Middle frontal gyrus (tissue), 1 donor: ENCODE results near the gene TCERG1L.
"Not testable (repeated sequence)": the region's sequence is repeated elsewhere in the genome, so short reads cannot be mapped to it uniquely, and the experiment has no call there.

Experiments
- DNase-seq: peaks from one replicate; pipeline ENCODE4 v3.0.0-alpha.2; 2015; ENCODE audit warnings: low spot score; ENCODE audit errors: extremely low spot score

TCERG1L gene

DNA sequence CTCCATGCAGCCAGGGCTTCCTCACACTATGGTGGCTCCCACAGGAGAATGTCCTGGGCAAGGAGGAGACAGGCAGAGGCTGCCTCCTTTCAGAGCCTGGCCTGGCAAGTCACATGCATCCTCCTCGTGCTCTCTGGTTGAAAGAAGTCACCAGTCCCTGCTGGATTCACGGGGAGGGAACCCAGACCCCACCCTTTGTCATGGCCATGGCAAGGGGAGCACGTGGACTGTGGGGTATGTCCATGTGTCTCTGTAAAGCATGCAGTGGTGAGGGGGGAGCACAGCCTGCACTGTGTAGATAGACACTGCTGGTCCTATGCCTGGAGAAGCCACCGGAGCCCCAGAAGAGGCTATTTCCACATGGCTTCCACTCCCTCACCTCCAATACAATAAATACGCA, 225.0 kb downstream of the TCERG1L start:
- DNase-seq = no peak

DNA sequence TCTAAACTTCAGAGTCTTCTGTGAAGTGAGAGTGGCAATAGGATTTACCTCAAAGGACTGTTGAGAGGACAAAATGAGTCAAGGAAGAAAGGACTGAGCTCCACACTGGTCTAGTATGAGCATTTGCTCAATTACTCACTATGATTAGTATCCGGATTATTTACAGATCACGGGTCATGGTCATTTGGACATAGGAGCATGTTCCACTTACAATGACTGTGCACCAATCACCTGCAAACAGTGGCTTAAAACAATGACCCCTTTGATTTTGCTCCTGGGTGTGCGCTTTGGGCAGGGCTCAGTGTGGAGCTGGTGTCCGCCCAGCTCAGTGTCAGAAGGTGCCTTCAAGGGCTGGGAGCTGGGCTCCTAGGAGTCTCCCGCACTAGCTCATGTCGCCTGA, 225.4 kb downstream of the TCERG1L start:
- DNase-seq = no peak

DNA sequence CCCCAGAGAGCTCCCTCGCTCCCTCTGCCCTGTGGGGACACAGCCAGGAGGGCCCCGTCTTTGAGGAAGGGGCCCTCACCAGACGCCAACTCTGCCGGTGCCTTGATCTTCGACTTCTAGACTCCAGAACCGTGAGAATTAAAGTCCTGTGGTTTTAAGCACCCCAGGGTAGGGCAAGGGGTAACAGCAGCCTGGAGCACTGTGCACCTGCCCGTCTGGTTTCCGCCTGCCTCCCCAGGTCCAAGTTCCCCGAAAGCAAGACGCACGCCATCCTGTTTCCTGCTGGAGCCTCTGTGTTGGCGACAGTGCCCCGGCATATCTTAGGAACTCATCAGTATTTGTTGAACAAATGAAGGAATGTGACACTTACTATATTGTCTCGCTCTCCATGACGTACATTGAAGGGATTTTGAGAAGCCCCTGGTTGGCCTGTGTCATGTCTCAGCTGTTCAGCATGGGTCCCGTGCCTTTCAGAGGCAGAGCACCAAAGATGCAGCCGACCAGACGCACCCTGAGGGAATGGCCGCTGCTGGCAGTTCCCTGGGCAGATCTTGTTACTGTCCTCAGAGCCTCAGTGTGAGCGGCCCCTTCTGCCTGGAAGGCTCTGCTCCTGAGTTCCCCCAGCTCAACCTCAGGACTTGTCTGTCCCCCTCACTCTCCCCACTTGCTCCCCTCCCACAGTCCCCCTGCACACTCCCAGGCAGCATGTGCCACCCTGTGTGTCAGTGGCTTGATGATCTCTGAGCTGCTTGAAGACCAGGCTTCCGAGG, 226.2 kb downstream of the TCERG1L start:
- DNase-seq = no peak

GRCh38 chr10:131084791-131085090, 226.8 kb downstream of the TCERG1L start:
- no peak for DNase-seq

GRCh38 chr10:131083915-131084790, 227.4 kb downstream of the TCERG1L start:
- DNase-seq = no peak

GRCh38 chr10:131082991-131083481, 228.5 kb downstream of the TCERG1L start:
- no peak for DNase-seq

DNA sequence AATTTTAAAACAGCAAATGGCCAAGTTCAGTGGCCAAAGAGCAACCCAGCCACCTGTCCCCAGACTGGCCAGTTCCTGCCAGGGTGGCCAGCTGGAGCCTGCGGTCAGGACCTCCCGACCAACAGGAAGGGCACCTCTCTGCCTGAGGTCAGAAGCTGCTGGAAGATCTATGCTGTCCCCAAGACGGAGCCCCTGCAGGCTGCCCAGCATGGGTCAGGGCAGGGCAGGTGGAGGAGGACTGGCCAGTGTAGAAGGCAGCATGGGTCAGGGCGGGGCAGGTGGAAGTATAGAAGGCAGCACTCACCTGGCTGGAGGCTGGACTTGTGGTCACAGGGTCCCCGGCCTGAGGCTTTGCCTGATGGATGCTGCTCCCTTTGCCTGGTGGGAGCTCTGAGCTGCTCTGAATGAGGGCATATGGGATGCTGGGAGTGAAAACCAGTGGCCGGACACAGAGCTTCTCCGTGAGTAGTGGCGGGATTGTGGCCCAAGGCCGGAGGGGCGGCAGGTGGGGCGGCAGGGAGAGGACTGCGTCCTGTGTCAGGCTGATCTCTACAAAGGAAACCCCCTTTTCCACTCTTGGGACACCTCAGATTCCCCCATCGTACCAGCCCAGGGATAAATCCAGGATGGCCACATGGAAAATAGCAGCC, 229.2 kb downstream of the TCERG1L start:
- no peak for DNase-seq

GRCh38 chr10:131081786-131082185, 229.7 kb downstream of the TCERG1L start:
- DNase-seq = no peak

GRCh38 chr10:131081376-131081775, 230.1 kb downstream of the TCERG1L start:
- no peak for DNase-seq

DNA sequence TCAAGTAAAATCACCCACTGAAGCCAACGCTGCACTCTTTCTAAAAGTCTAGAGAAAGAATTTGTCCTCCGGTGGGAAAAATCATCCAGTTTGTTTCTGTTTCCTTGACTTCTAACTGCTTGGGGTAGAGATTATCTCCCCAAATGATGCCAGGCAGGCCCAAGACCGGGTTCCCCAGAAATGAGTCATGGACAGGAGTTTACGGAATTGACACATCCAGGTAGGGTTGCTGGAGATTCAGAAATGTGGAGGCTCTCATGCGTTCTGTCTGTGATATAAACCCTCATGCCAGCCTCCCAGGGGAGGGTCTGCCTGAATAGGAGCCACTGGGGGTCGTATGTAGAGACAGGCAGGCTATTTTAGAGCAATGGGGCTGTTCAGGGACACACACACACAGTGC, 230.9 kb downstream of the TCERG1L start:
- DNase-seq = no peak

- no peak for DNase-seq
Measured at GRCh38 chr10:131079314-131079713, 232.2 kb downstream of the TCERG1L start.

- not testable (repeated sequence) for DNase-seq
Measured at GRCh38 chr10:131078882-131079280, 232.6 kb downstream of the TCERG1L start.

DNA sequence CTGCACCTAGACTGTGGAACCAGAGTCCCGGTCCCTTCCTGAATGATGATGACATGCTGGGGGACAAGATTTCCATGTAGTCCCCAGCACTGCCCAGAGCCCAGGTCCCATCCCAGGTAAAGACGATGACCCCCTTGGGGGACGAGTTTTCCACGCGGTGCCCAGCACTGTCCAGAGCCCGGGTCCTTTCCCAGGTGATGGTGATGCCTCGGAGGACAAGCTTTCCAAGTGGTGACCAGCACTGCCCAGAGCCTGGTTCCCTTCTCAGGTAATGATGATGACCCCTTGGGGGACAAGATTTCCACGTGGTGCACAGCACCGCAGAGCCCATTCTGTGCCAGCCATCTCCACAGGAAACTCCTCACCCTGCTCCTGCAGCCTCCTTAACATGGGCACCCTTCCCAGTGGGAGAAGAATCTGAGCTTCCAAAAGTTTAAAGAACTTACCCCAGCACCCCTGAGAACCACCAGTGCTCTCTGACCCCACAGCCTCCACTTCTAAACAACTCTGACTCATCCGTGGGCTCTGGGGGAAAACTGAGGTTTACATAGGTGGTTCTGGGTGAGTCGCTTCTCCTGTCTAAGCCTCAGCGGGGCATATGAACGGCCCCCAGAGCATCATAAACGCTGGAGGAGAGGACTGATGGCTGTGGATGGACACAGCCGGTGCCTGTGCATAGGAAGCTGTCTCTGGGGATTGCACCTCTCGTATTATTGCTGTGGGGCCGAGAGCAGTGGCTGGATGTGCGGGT, 233.2 kb downstream of the TCERG1L start:
- no peak for DNase-seq

DNA sequence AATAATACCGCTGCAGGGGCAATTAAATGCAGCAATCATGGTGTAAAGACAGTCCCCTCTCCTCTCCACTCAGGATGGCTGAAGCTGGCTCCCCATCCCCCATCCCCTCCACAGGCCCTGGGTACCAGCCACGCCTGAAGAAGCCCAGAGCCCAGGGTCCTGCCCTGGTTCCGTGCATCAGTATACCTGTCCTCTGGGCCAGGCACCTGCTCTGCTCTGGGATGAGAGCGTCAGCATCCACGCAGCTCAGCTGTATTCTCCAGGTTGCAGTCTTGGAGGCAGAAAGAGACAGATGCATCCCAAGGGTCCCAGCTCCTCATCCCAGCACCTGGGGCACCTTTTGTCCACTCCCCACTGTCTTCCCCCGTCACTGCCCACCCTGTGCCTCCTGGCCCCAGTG, 233.8 kb downstream of the TCERG1L start:
- no peak for DNase-seq

GRCh38 chr10:131077031-131077430, 234.5 kb downstream of the TCERG1L start:
- no peak for DNase-seq

- DNase-seq = no peak
Measured at GRCh38 chr10:131076356-131076755, 235.2 kb downstream of the TCERG1L start.

DNA sequence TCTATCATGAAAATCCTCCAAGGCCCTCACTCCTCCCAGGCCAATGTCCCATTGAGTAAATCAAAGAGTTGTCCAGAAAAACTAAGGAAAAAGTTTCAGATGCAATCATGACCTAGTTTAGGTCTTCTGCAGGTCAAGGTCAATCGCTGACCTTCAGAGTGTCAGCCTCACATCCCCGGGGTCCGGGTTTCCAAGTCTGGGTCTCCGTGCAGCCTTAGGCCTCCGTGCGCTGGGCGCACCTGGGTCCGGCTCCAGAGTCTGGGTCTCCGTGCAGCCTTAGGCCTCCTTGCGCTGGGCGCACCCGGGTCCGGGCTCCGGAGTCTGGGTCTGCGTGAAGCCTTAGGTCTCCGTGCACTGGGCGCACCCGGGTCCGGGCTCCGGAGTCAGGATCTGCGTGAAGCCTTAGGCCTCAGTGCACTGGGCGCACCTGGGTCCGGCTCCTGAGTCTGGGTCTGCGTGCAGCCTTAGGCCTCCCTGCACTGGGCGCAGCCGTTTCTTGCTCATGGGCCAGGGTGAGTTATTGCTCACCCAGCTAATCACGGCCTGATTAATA, 236.2 kb downstream of the TCERG1L start:
- DNase-seq = no peak

GRCh38 chr10:131074682-131075081, 236.8 kb downstream of the TCERG1L start:
- no peak for DNase-seq

DNA sequence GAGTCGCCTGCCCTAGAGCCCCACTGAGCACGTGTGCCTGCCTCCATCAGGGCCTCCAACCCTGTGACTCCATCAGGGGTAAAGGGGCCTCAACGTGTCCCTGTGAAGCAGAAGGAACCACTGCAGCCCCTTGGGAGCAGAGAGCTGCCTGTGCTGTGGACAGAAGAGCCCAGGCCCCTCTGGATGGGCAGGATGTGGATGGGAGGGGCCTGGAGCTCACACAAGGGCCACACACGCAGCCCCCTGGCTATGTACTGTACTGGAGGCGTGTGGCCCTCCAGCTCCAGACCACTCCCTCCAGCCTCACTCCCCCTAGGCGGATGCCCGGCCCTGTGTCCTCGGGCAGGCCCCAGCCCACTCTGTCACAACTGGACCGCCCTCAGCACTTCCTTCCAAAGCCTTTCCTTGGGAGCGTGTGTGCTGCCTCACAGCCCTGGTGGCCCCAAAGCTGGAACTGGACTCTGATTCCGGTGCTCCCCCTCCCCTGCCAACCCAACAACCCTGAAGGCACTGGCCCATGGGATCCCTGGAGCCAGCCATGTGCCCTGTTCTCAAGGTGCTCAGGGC, 238.0 kb downstream of the TCERG1L start:
- no peak for DNase-seq

- no peak for DNase-seq
Measured at GRCh38 chr10:131072651-131073468, 238.7 kb downstream of the TCERG1L start.
